HEK293 (cell line): Measurements from ENCODE around the gene STK36.
A peak's percentile ranks its signal among the peaks of the same experiment; 100 is the strongest.

Experiments
- CTCF ChIA-PET: fragments of 350-600 bp; formaldehyde crosslinking; extraction: SDS; loops from one replicate; lab custom pipeline; 2021; ENCODE audit warnings: antibody characterized with exemption; lab: Yijun Ruan, JAX
- POLR2A ChIA-PET: fragments of 300-600 bp; formaldehyde crosslinking; extraction: SDS; loops from one replicate; lab custom pipeline; 2020; ENCODE audit warnings: antibody characterized with exemption, inconsistent platforms; lab: Yijun Ruan, JAX
- H3K27ac ChIP-seq: fragments of 200-500 bp; sonication (Bioruptor generic); 2 replicates; pipeline ENCODE4 v1.5.1; 2014; ENCODE audit warnings: low read depth, low read length, control low read depth, inconsistent platforms; ENCODE audit errors: extremely low read depth
- H3K36me3 ChIP-seq, 2 experiments: fragments of 200-500 bp in 1 of 2; sonication (Bioruptor generic) in 1 of 2; 1 replicate in 1 of 2; 2 replicates in 1 of 2; pipeline ENCODE4 v1.5.1; 2014 to 2017; ENCODE audit warnings: inconsistent platforms in 2 of 2, low read length in 2 of 2; ENCODE audit not compliant: control insufficient read depth in 2 of 2, insufficient read depth in 1 of 2
- H3K4me1 ChIP-seq: fragments of 200-500 bp; sonication (Bioruptor generic); 2 replicates; pipeline ENCODE4 v1.5.1; 2014; ENCODE audit warnings: mild to moderate bottlenecking, low read length, inconsistent platforms; ENCODE audit not compliant: control insufficient read depth, insufficient read depth
- H3K4me3 ChIP-seq: 2 replicates; pipeline ENCODE4 v1.5.1; 2011; ENCODE audit warnings: low read depth, mild to moderate bottlenecking, control low read depth, low read length, moderate library complexity
- H3K9me3 ChIP-seq: fragments of 200-500 bp; sonication (Bioruptor generic); 2 replicates; pipeline ENCODE4 v1.5.1; 2014; ENCODE audit warnings: low read depth, low read length, inconsistent platforms; ENCODE audit not compliant: control insufficient read depth, insufficient read depth
- BCL11A ChIP-seq: fragments of 450-650 bp; formaldehyde crosslinking; IDR thresholded peaks from 2 replicates; pipeline ENCODE4 v1.5.1; 2016; ENCODE audit warnings: low read depth, missing biosample characterization, missing genetic modification characterization
- KLF10 ChIP-seq: fragments of 450-650 bp; IDR thresholded peaks from 2 replicates; pipeline ENCODE4 v1.5.1; 2018; ENCODE audit warnings: missing biosample characterization, mild to moderate bottlenecking, missing genetic modification characterization
- SALL2 ChIP-seq: fragments of 450-650 bp; formaldehyde crosslinking; IDR thresholded peaks from 2 replicates; pipeline ENCODE4 v1.5.0; 2017; ENCODE audit warnings: missing biosample characterization, mild to moderate bottlenecking, missing genetic modification characterization, borderline replicate concordance
- SP2 ChIP-seq: fragments of 450-650 bp; formaldehyde crosslinking; IDR thresholded peaks from 2 replicates; pipeline ENCODE4 v1.5.1; 2016; ENCODE audit warnings: missing biosample characterization, missing genetic modification characterization
- TRIM28 ChIP-seq: IDR thresholded peaks from 2 replicates; pipeline ENCODE4 v1.6.1; 2011; ENCODE audit warnings: low read length, control low read depth, borderline replicate concordance
- ZEB2 ChIP-seq: fragments of 450-650 bp; formaldehyde crosslinking; IDR thresholded peaks from 2 replicates; pipeline ENCODE4 v1.5.1; 2016; ENCODE audit warnings: missing biosample characterization, missing genetic modification characterization
- ZNF175 ChIP-seq: fragments of 450-650 bp; formaldehyde crosslinking; IDR thresholded peaks from 2 replicates; pipeline ENCODE4 v1.5.1; 2016; ENCODE audit warnings: missing biosample characterization, missing genetic modification characterization
- ZNF391 ChIP-seq: fragments of 450-650 bp; formaldehyde crosslinking; IDR thresholded peaks from 2 replicates; pipeline ENCODE4 v1.5.1; 2016; ENCODE audit warnings: low read depth, missing biosample characterization, missing genetic modification characterization, borderline replicate concordance
- ZNF530 ChIP-seq: fragments of 450-650 bp; formaldehyde crosslinking; IDR thresholded peaks from 2 replicates; pipeline ENCODE4 v1.5.1; 2016; ENCODE audit warnings: low read depth, missing biosample characterization, missing genetic modification characterization
- ZNF654 ChIP-seq: fragments of 450-650 bp; formaldehyde crosslinking; IDR thresholded peaks from 2 replicates; pipeline ENCODE4 v1.5.1; 2016; ENCODE audit warnings: low read depth, missing biosample characterization, missing genetic modification characterization
- ZNF660 ChIP-seq: fragments of 450-650 bp; IDR thresholded peaks from 2 replicates; pipeline ENCODE4 v1.5.1; 2018; ENCODE audit warnings: missing biosample characterization, mild to moderate bottlenecking, missing genetic modification characterization
- ZNF768 ChIP-seq: fragments of 450-650 bp; formaldehyde crosslinking; IDR thresholded peaks from 2 replicates; pipeline ENCODE4 v1.5.1; 2018; ENCODE audit warnings: missing biosample characterization, mild to moderate bottlenecking, missing genetic modification characterization
- TF ChIP-seq, protein P1 (sequence below): fragments of 450-650 bp; formaldehyde crosslinking; IDR thresholded peaks from 2 replicates; pipeline ENCODE4 v1.5.1; 2016; ENCODE audit warnings: missing biosample characterization, missing genetic modification characterization
- TF ChIP-seq, protein P2 (sequence below): fragments of 450-650 bp; formaldehyde crosslinking; IDR thresholded peaks from 2 replicates; pipeline ENCODE4 v1.5.1; 2016; ENCODE audit warnings: missing biosample characterization, missing genetic modification characterization, low read depth
- TF ChIP-seq, protein P3 (sequence below): fragments of 450-650 bp; formaldehyde crosslinking; IDR thresholded peaks from 2 replicates; pipeline ENCODE4 v1.5.1; 2016; ENCODE audit warnings: missing biosample characterization, missing genetic modification characterization
- TF ChIP-seq, protein P4 (sequence below): fragments of 450-650 bp; formaldehyde crosslinking; optimal IDR thresholded peaks from 2 replicates; pipeline ENCODE3; 2016; ENCODE audit warnings: missing biosample characterization, mild to moderate bottlenecking, missing genetic modification characterization

STK36 gene

DNA sequence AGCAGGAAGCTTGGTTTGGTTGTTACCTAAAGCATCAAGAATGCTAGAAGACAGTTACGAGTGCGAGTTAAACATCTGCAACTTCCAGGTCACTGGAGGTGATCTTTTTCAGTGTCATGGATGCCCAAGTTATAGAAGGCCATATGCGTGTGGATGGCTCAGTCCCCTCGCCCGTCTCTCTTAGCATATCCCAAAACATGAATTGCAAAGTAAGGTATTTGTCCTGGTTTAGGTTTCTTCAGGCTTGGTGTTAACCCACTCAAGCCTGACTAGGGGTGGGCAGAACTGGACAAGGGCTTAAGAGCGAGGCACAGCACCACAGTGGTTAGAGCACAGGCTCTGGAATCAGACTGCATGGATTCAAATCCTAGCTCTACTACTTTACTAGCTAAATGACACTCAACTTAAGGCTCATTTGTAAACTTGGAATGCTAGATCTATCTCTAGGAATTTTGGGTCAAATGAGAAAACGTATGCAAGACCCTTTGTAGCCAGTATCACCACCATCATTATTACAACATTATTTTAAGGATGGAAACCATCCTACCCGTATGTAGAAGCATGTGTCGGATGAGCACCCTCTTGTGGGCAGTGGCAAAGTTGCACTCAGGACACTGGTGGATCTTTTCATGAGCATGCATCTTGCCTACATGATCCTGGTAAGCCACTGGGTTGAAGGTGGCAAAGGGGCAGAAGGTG, 23.6 kb upstream of the STK36 start:
- ChIA-PET POLR2A (interaction anchor here (1.3 kb wide), 1 partner anchor 12 kb away, joined by 5 read pairs; the partner anchor contains the start of genes BCS1L and ZNF142), CTCF (interaction anchor here (0.6 to 2.6 kb wide), 24 partner anchors 8 to 609 kb away, joined by 3 to 16 read pairs (median 4); partner anchors contain the start of genes BCS1L, PLCD4, RNF25 and STK36)
- H3K9me3 ChIP-seq, result no peaks in the 10 kb centered on the region
- no peaks in the 10 kb centered on the region for H3K4me1 ChIP-seq
- peaks cover 44 to 99% of the 10 kb centered on the region in 2 experiments for H3K36me3 ChIP-seq
- TF ChIP-seq ZNF391 (tag by site-specific recombination) (no peak), ZNF654 (tag by site-specific recombination) (peak; percentile 64), ZNF530 (tag by site-specific recombination) (no peak)
- TF ChIP-seq, protein P1, sequence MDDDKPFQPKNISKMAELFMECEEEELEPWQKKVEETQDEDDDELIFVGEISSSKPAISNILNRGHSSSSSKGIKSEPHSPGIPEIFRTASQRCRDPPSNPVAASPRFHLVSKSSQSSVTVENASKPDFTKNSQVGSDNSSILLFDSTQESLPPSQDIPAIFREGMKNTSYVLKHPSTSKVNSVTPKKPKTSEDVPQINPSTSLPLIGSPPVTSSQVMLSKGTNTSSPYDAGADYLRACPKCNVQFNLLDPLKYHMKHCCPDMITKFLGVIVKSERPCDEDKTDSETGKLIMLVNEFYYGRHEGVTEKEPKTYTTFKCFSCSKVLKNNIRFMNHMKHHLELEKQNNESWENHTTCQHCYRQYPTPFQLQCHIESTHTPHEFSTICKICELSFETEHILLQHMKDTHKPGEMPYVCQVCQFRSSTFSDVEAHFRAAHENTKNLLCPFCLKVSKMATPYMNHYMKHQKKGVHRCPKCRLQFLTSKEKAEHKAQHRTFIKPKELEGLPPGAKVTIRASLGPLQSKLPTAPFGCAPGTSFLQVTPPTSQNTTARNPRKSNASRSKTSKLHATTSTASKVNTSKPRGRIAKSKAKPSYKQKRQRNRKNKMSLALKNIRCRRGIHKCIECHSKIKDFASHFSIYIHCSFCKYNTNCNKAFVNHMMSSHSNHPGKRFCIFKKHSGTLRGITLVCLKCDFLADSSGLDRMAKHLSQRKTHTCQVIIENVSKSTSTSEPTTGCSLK, result no peak
- TF ChIP-seq, protein P2, sequence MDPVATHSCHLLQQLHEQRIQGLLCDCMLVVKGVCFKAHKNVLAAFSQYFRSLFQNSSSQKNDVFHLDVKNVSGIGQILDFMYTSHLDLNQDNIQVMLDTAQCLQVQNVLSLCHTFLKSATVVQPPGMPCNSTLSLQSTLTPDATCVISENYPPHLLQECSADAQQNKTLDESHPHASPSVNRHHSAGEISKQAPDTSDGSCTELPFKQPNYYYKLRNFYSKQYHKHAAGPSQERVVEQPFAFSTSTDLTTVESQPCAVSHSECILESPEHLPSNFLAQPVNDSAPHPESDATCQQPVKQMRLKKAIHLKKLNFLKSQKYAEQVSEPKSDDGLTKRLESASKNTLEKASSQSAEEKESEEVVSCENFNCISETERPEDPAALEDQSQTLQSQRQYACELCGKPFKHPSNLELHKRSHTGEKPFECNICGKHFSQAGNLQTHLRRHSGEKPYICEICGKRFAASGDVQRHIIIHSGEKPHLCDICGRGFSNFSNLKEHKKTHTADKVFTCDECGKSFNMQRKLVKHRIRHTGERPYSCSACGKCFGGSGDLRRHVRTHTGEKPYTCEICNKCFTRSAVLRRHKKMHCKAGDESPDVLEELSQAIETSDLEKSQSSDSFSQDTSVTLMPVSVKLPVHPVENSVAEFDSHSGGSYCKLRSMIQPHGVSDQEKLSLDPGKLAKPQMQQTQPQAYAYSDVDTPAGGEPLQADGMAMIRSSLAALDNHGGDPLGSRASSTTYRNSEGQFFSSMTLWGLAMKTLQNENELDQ, result no peak
- TF ChIP-seq, protein P3, sequence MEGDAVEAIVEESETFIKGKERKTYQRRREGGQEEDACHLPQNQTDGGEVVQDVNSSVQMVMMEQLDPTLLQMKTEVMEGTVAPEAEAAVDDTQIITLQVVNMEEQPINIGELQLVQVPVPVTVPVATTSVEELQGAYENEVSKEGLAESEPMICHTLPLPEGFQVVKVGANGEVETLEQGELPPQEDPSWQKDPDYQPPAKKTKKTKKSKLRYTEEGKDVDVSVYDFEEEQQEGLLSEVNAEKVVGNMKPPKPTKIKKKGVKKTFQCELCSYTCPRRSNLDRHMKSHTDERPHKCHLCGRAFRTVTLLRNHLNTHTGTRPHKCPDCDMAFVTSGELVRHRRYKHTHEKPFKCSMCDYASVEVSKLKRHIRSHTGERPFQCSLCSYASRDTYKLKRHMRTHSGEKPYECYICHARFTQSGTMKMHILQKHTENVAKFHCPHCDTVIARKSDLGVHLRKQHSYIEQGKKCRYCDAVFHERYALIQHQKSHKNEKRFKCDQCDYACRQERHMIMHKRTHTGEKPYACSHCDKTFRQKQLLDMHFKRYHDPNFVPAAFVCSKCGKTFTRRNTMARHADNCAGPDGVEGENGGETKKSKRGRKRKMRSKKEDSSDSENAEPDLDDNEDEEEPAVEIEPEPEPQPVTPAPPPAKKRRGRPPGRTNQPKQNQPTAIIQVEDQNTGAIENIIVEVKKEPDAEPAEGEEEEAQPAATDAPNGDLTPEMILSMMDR, result peak; percentile 77
- H3K4me3 ChIP-seq, result no peak overlapping the region
- no peak overlapping the region for H3K27ac ChIP-seq

DNA sequence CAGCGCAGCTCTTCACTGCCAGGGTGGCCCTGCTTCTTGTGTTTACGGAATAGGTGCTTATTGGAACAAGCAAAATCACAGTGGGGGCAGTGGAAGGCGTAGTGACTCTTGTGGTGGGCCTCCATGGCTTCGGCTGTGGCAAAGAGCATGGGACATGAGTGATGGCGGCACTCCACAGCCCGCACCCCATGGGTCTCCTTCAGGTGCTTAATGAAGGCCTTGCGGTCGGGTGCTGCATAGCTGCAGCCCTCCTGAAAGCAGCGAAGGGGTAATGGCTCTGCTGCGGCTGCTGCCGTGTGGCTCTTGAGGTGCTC, 23.1 kb upstream of the STK36 start:
- no peak for TF ChIP-seq ZNF768 (tag by site-specific recombination)
- TF ChIP-seq SP2 (tag by site-specific recombination), result no peak
- no peak for TF ChIP-seq KLF10 (tag by site-specific recombination)
- no peak for TF ChIP-seq ZNF660 (tag by site-specific recombination)
- no peak for TF ChIP-seq SALL2 (tag by site-specific recombination)
- TF ChIP-seq ZNF175 (tag by site-specific recombination), result no peak
- TF ChIP-seq, protein P4, sequence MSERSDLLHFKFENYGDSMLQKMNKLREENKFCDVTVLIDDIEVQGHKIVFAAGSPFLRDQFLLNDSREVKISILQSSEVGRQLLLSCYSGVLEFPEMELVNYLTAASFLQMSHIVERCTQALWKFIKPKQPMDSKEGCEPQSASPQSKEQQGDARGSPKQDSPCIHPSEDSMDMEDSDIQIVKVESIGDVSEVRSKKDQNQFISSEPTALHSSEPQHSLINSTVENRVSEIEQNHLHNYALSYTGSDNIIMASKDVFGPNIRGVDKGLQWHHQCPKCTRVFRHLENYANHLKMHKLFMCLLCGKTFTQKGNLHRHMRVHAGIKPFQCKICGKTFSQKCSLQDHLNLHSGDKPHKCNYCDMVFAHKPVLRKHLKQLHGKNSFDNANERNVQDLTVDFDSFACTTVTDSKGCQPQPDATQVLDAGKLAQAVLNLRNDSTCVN (tag by site-specific recombination), result no peak
- no peak for TF ChIP-seq BCL11A (tag by site-specific recombination)
- no peak for TF ChIP-seq ZEB2 (tag by site-specific recombination)
- TF ChIP-seq TRIM28, result no peak
- Histone ChIP-seq H3K9me3 (no peaks in the 10 kb centered on the region), H3K27ac (no peak overlapping the region), H3K4me3 (no peak overlapping the region), H3K4me1 (no peaks in the 10 kb centered on the region), H3K36me3 (peaks cover 49 to 99% of the 10 kb centered on the region in 2 experiments)
- CTCF ChIA-PET, result interaction anchor here (0.6 to 2.6 kb wide), 16 partner anchors 8 to 609 kb away, joined by 3 to 16 read pairs (median 4); partner anchors contain the start of genes PLCD4, RNF25 and STK36
- POLR2A ChIA-PET, result interaction anchor here (1.3 kb wide), 1 partner anchor 11 kb away, joined by 5 read pairs; the partner anchor contains the start of genes BCS1L and ZNF142
